Large intestine (tissue), 3 donors: Measurements from ENCODE around the gene B9D1. TPM values are rescaled to one million over a fixed set of nuclear protein-coding genes. Genes with fewer than 3 reads are reported as not detected.
A peak's percentile ranks its signal among the peaks of the same experiment; 100 is the strongest.

Source experiments
- DNase-seq, 2 donors: peaks; one replicate each; pipeline versions ENCODE4 v3.0.0 to v3.0.0-alpha.2; 2013
- H3K27ac ChIP-seq: one replicate; pipeline ENCODE4 v1.5.1; 2013; ENCODE audit warnings: low read length
- H3K27me3 ChIP-seq: 2 replicates; pipeline ENCODE4 v1.6.1; 2013; ENCODE audit warnings: low read length; ENCODE audit not compliant: control insufficient read depth, insufficient read depth
- H3K36me3 ChIP-seq: 2 replicates; pipeline ENCODE4 v1.6.1; 2013; ENCODE audit warnings: low read length; ENCODE audit not compliant: control insufficient read depth, insufficient read depth
- H3K4me1 ChIP-seq: one replicate; pipeline ENCODE4 v1.6.1; 2013; ENCODE audit warnings: low read length; ENCODE audit not compliant: control insufficient read depth, insufficient read depth
- H3K4me3 ChIP-seq: one replicate; pipeline ENCODE4 v1.5.1; 2013; ENCODE audit warnings: low read length
- H3K9me3 ChIP-seq: one replicate; pipeline ENCODE4 v1.6.1; 2013; ENCODE audit warnings: mild to moderate bottlenecking, low read depth, low read length, moderate library complexity; ENCODE audit not compliant: control insufficient read depth
- WGBS: methylation state at CpG from one replicate; pipeline ENCODE4 v1.1.5; 2013; ENCODE audit warnings: low lambda C conversion rate; ENCODE audit not compliant: insufficient coverage; 5-methylcytosine and 5-hydroxymethylcytosine counted together
- polyA plus RNA-seq: library from polyadenylated mRNA; unstranded; fragments of 120-200 nt; gene quantifications from one replicate; pipeline ENCODE4 v1.2.1, GENCODE V29; 2013

Gene B9D1
- polyA plus RNA-seq, 1 donor, result 19.8 TPM

GRCh38 chr17:19311421-19312215 is 50.9 kb downstream of the B9D1 start:
- H3K4me3 ChIP-seq, result no peak overlapping the region
- no peaks in the 10 kb centered on the region for H3K9me3 ChIP-seq
- peaks cover 38% of the 10 kb centered on the region for H3K36me3 ChIP-seq
- no peak for DNase-seq
- no peaks in the 10 kb centered on the region for H3K4me1 ChIP-seq
- no peaks in the 10 kb centered on the region for H3K27me3 ChIP-seq
- WGBS, result 100% methylated on average over 2 of the region's 6 CpGs
- no peak overlapping the region for H3K27ac ChIP-seq

GRCh38 chr17:19311016-19311415 is 51.5 kb downstream of the B9D1 start:
- no peaks in the 10 kb centered on the region for H3K27me3 ChIP-seq
- WGBS, result no CpG with 5 or more reads among the region's 5 CpGs
- H3K36me3 ChIP-seq, result peaks cover 38% of the 10 kb centered on the region
- H3K4me1 ChIP-seq, result no peaks in the 10 kb centered on the region
- DNase-seq, result no peak
- no peak overlapping the region for H3K27ac ChIP-seq
- H3K4me3 ChIP-seq, result no peak overlapping the region
- H3K9me3 ChIP-seq, result no peaks in the 10 kb centered on the region

- H3K9me3 ChIP-seq, result no peaks in the 10 kb centered on the region
- no CpG with 5 or more reads among the region's 4 CpGs for WGBS
- peaks cover 3% of the 10 kb centered on the region for H3K4me1 ChIP-seq
- H3K4me3 ChIP-seq, result no peak overlapping the region
- H3K36me3 ChIP-seq, result peaks cover 38% of the 10 kb centered on the region
- H3K27me3 ChIP-seq, result no peaks in the 10 kb centered on the region
- DNase-seq, result no peak
- no peak overlapping the region for H3K27ac ChIP-seq
Measured at GRCh38 chr17:19310151-19310550, 52.4 kb downstream of the B9D1 start.

- Histone ChIP-seq H3K4me3 (no peak overlapping the region), H3K27ac (no peak overlapping the region), H3K36me3 (peaks cover 38% of the 10 kb centered on the region), H3K9me3 (no peaks in the 10 kb centered on the region), H3K4me1 (peaks cover 4% of the 10 kb centered on the region), H3K27me3 (no peaks in the 10 kb centered on the region)
- no peak for DNase-seq
- whole genome bisulfite sequencing, result no CpG with 5 or more reads among the region's 5 CpGs
Measured at GRCh38 chr17:19309701-19310100, 52.8 kb downstream of the B9D1 start.

GRCh38 chr17:19308398-19308797 is 54.1 kb downstream of the B9D1 start:
- WGBS, result no CpG with 5 or more reads among the region's 8 CpGs
- Histone ChIP-seq H3K4me1 (peaks cover 8% of the 10 kb centered on the region), H3K27ac (no peak overlapping the region), H3K9me3 (no peaks in the 10 kb centered on the region), H3K36me3 (peaks cover 33% of the 10 kb centered on the region), H3K4me3 (no peak overlapping the region), H3K27me3 (no peaks in the 10 kb centered on the region)
- no peak for DNase-seq

GRCh38 chr17:19307521-19307920 is 55.0 kb downstream of the B9D1 start:
- Histone ChIP-seq H3K36me3 (peaks cover 27% of the 10 kb centered on the region), H3K27ac (no peak overlapping the region), H3K27me3 (no peaks in the 10 kb centered on the region), H3K9me3 (no peaks in the 10 kb centered on the region), H3K4me3 (no peak overlapping the region), H3K4me1 (peaks cover 8% of the 10 kb centered on the region)
- 92% methylated on average over 2 of the region's 10 CpGs for WGBS
- no peak for DNase-seq

GRCh38 chr17:19306160-19307111 is 56.1 kb downstream of the B9D1 start:
- Histone ChIP-seq H3K36me3 (peaks cover 17% of the 10 kb centered on the region), H3K27ac (no peak overlapping the region), H3K4me3 (no peak overlapping the region), H3K4me1 (peaks cover 8% of the 10 kb centered on the region), H3K27me3 (no peaks in the 10 kb centered on the region), H3K9me3 (no peaks in the 10 kb centered on the region)
- peak in 1 of 2 donors; percentile 28 for DNase-seq
- WGBS, result no CpG with 5 or more reads among the region's 10 CpGs

- DNase-seq, result no peak
- no peaks in the 10 kb centered on the region for H3K9me3 ChIP-seq
- H3K27ac ChIP-seq, result no peak overlapping the region
- WGBS, result no CpG with 5 or more reads among the region's 5 CpGs
- H3K4me3 ChIP-seq, result no peak overlapping the region
- H3K36me3 ChIP-seq, result peaks cover 16% of the 10 kb centered on the region
- peaks cover 8% of the 10 kb centered on the region for H3K4me1 ChIP-seq
- H3K27me3 ChIP-seq, result no peaks in the 10 kb centered on the region
Measured at GRCh38 chr17:19305761-19306159, 56.8 kb downstream of the B9D1 start.

GRCh38 chr17:19305256-19305655 is 57.3 kb downstream of the B9D1 start:
- WGBS, result 90% methylated on average over 2 of the region's 5 CpGs
- Histone ChIP-seq H3K4me3 (no peak overlapping the region), H3K9me3 (no peaks in the 10 kb centered on the region), H3K27me3 (no peaks in the 10 kb centered on the region), H3K36me3 (peaks cover 16% of the 10 kb centered on the region), H3K27ac (no peak overlapping the region), H3K4me1 (peaks cover 8% of the 10 kb centered on the region)
- DNase-seq, result no peak

- Histone ChIP-seq H3K27me3 (no peaks in the 10 kb centered on the region), H3K9me3 (no peaks in the 10 kb centered on the region), H3K4me3 (no peak overlapping the region), H3K36me3 (peaks cover 11% of the 10 kb centered on the region), H3K4me1 (peaks cover 8% of the 10 kb centered on the region), H3K27ac (peak overlapping the region; percentile 7)
- DNase-seq, result no peak
- WGBS, result no CpG with 5 or more reads among the region's 5 CpGs
Measured at GRCh38 chr17:19304751-19305150, 57.8 kb downstream of the B9D1 start.
